Measurements from ENCODE around the gene TMEM209. TPM values are rescaled to one million over a fixed set of nuclear protein-coding genes. Genes with fewer than 3 reads are reported as not detected.

The TMEM209 gene
- total and polyA plus RNA-seq, 12 donors = 5.9 to 14.7 (median 12.5) TPM

DNA sequence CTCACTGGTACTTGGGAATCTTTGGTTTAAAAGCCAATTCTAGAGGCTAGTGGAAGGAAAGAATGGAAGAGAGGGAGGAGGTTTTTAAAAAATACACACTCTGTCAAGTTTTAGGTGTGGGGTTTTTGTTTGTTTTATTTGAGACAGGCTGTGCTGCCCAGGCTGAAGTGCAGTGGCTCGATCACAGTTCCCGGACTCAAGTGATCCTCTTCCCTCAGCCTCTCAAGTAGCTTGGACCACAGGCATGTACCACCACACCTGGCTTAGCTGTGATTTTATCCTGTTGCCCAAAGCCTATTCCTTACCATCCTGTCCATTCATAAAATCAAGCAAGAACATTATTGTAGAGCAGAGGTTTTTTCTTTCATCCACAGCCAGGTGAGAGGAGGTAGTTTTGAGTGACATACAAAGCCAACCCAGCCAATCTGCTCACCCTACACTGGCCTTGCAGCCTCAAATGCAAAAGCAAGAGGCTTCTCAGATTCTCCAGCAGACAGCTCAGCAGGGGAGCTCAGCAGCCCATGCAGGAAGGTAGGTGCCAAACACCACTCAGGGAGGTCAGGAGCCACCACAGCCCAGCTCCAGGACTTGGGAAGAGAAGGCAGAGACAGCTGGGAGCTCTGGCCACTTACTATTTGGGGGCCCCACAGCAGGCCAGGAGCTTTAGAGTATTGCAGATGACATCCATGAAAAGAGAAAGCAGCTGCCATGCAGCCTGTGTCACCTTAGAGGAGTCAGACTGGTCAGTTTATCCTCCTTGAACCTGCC, 65.8 kb downstream of the TMEM209 start:
- TF ChIP-seq, protein P1, sequence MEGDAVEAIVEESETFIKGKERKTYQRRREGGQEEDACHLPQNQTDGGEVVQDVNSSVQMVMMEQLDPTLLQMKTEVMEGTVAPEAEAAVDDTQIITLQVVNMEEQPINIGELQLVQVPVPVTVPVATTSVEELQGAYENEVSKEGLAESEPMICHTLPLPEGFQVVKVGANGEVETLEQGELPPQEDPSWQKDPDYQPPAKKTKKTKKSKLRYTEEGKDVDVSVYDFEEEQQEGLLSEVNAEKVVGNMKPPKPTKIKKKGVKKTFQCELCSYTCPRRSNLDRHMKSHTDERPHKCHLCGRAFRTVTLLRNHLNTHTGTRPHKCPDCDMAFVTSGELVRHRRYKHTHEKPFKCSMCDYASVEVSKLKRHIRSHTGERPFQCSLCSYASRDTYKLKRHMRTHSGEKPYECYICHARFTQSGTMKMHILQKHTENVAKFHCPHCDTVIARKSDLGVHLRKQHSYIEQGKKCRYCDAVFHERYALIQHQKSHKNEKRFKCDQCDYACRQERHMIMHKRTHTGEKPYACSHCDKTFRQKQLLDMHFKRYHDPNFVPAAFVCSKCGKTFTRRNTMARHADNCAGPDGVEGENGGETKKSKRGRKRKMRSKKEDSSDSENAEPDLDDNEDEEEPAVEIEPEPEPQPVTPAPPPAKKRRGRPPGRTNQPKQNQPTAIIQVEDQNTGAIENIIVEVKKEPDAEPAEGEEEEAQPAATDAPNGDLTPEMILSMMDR (IDR thresholded peaks at IDR 0.05) = no peak
- Histone ChIP-seq H3K27me3 (no peaks in the 10 kb centered on the region), H3K4me1 (peaks cover 0 to 20% (median 16%) of the 10 kb centered on the region in 9 donors), H3K9me3 (no peaks in the 10 kb centered on the region), H3K36me3 (peaks cover 0 to 52% (median 4%) of the 10 kb centered on the region in 9 donors), H3K27ac (no peak overlapping the region), H3K4me3 (no peak overlapping the region)
- ATAC-seq (no peak), DNase-seq (no peak)
- intact Hi-C loops (cut with DNase I) = no loop called here
- WGBS, 2 donors = 97% methylated on average over 2 of the region's 2 CpGs

DNA sequence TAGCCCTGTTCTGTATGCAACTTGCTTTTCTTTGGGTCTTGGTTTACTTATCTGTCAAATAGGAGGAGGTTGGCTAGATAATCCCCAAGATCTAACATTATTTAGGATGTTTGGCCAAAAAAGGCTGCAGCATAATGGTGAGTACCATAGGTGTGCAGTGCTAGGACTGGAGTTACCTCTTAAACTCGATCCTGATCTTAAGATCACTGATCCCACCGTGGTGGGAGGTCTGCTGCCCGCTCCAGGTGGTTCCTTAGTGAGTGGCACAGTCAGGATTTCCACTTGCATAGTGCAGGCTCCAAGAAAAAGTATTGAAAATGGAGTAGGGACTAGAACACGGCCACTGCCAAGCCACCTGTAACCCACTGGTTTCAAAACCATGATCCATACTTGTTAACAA, 68.0 kb downstream of the TMEM209 start:
- H3K27me3 ChIP-seq = no peaks in the 10 kb centered on the region
- no peaks in the 10 kb centered on the region for H3K9me3 ChIP-seq
- no peak for ATAC-seq
- peaks cover 0 to 74% (median 13%) of the 10 kb centered on the region in 9 donors for H3K36me3 ChIP-seq
- H3K27ac ChIP-seq = no peak overlapping the region
- TF ChIP-seq, protein P1 (IDR thresholded peaks at IDR 0.05) = no peak
- 97 to 98% methylated on average over 4 of the region's 4 CpGs for WGBS, 2 donors
- DNase-seq = no peak
- H3K4me1 ChIP-seq = peaks cover 0 to 19% (median 15%) of the 10 kb centered on the region in 9 donors
- intact Hi-C loops (cut with DNase I) = no loop called here
- H3K4me3 ChIP-seq = no peak overlapping the region

DNA sequence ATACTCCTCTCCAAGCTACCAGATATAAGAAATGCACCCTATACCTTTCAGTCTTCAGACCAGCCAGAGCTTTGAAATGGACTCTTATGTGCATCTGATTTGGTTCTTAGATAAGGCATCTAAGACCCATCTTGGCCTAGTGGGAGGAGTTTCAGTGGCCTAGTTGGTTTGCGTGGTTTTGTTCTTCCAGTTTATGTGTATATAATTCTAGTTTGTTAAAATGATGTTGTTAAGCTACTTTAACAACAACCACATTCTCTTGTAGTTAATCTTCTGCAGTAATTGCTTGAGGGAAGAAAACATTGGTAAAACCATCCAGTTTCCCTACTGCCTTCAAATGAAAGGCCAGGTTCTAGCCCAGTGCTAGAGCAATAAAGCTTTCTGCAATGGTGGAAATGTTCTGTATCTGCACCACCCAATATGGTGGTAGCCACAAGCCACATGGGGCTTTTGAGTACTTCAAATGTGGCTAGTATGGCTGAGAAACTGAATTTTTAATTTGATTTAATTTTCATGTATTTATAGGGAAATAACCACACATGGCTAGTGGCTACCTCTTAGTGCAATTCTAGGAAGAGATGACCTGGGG, 68.5 kb downstream of the TMEM209 start:
- no peak for ATAC-seq
- TF ChIP-seq, protein P1 (IDR thresholded peaks at IDR 0.05) = no peak
- Histone ChIP-seq H3K27me3 (no peaks in the 10 kb centered on the region), H3K27ac (no peak overlapping the region), H3K36me3 (peaks cover 0 to 79% (median 18%) of the 10 kb centered on the region in 9 donors), H3K4me1 (peaks cover 0 to 13% (median 10%) of the 10 kb centered on the region in 9 donors), H3K4me3 (no peak overlapping the region), H3K9me3 (no peaks in the 10 kb centered on the region)
- no peak for DNase-seq
- intact Hi-C loops (cut with DNase I) = no loop called here
- 96 to 100% methylated on average over 1 of the region's 1 CpG for WGBS, 2 donors

DNA sequence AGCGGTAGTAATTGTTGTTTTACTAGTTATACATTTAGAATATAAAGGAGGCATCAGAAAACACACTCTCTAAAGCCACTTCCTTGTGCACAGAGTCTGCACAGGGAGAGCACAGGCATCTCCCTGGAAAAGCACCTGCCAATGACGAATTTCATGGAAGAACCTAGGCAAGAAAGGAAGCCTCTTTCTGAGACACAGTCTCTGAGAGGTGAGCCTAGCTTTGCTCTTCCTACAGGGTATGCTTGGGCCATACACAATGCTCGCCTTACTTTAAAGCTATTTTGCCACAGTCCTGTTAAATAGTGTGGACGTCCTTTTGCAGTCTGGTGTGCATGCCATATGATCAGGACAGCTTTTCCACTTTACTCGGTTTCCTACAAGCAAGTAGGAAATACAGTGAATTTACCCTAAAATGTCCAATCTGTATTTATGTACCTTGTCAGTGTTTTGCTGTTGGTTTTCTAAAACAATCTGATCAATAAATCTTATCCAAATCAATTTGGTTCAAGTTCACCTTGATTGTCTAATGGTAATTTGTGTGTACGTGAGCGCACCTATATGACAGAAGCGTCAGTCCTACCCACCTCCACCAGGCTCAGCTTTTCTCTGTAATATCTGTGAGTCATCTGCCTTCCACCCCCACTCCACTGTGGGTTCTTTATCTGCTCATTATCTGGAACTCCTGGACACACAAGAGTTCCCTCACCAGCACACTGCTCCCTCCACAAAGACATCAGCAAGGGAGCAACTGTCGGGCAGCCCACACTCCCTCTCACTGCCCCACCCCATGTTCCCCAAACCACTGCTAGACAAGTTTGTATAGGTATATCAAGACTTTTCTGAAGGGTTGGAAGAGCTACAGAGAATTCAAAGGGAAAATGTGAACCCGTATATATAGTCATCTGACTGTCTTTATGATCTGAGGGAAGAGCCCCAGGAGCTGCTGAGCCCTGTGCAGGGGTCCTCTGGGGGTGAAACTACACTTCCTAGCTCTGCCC, 69.7 kb downstream of the TMEM209 start:
- TF ChIP-seq, protein P1 (IDR thresholded peaks at IDR 0.05) = no peak
- Histone ChIP-seq H3K9me3 (no peaks in the 10 kb centered on the region), H3K36me3 (peaks cover 0 to 91% (median 23%) of the 10 kb centered on the region in 9 donors), H3K27ac (no peak overlapping the region), H3K4me1 (peaks cover 0 to 2% (median 0%) of the 10 kb centered on the region in 9 donors), H3K27me3 (no peaks in the 10 kb centered on the region), H3K4me3 (no peak overlapping the region)
- intact Hi-C loops (cut with DNase I) = no loop called here
- 94 to 96% methylated on average over 10 of the region's 10 CpGs for WGBS, 2 donors
- ATAC-seq (no peak), DNase-seq (no peak)
